HG03135 (cell line): ENCODE measurements around the gene NXF3.
"Not testable (repeated sequence)": the region's sequence is repeated elsewhere in the genome, so short reads cannot be mapped to it uniquely, and the experiment has no call there.

Source experiments
- ATAC-seq: cut with Tn5 transposase; IDR thresholded peaks from one replicate; pipeline ENCODE4 v1.9.1; 2021; ENCODE audit warnings: mild to moderate bottlenecking, moderate library complexity; ENCODE audit not compliant: unreplicated experiment

NXF3 gene

GRCh38 chrX:103092942-103093341 is at the start of gene NXF3:
Gene NXF3 (minus strand): TSS chrX:103093143. CDS start chrX:103093023, 120 bp downstream.
- no peak for ATAC-seq

- ATAC-seq = not testable (repeated sequence)
These were observed 43.6 kb upstream of the NXF3 start for GRCh38 chrX:103136528-103136927.

DNA sequence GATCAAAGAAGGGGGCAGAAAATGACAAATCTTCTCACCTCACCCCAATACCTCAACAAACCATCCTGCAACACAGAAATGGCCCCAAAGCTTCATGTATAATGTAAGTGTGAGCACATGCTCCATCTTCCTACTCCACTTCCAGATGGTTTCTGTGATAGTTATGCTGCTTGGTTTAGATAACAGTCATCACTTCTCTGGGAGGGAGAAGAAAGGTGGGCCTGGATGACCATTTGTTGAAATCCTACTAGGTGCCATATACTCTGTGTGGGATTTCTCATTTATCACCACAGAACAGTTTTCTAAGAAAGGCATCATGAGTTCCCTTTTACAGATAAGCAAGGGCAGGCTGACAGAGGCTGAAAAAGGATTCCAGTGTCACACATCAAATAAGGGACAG is 31.3 kb upstream of the NXF3 start:
- no peak for ATAC-seq

DNA sequence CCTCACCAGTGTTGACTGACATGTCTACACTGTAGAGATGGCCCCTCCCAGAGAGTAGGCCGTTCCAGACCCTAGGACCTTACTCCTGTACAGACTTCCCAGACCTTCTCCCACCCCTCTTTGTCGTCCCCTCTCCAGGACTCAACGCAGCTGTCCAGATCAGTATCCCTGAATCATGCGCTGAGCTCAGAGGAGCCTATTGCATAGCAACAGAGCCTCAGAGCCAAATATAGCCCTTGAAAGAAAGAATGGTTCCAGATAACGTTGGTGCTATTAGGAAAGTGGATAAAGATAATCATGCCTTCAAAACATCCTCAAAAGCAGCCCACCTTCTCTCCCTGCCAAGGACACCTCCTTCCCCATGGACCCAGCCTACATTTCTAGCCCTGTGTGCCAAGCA is 27.8 kb upstream of the NXF3 start:
- no peak for ATAC-seq

DNA sequence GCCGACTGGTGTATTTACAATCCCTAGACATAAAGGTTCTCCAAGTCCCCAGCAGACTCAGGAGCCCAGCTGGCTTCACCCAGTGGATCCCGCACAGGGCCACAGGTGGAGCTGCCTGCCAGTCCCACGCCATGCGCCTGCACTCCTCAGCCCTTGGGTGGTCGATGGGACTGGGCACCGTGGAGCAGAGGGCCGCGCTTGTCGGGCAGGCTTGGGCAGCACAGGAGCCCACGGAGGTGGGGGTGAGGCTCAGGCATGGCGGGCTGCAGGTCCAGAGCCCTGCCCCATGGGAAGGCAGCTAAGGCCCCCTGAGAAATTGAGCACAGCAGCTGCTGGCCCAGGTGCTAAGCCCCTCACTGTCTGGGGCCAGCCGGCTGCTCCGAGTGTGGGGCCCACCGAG is 24.0 kb upstream of the NXF3 start:
- ATAC-seq = not testable (repeated sequence)

- not testable (repeated sequence) for ATAC-seq
These were observed 16.6 kb upstream of the NXF3 start for GRCh38 chrX:103109497-103109896.

DNA sequence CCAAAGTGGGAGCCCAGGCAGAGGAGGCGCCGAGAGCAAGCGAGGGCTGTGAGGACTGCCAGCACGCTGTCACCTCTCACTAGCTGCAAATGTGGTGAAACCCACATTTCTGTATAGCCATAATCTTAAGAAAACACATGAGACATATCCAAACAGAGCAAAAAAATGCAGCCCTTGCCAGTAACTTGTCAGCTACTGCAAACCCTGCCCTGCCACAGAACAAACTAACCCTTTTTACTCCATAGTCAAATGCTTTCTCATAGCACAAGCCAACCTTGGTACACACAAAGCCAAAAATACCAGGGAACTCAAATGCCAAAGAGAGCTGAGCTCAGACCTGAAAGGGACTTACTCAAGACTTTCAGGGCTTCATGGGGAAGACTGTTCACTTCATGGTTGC is 14.9 kb upstream of the NXF3 start:
- ATAC-seq = no peak

GRCh38 chrX:103107227-103107737 is 14.3 kb upstream of the NXF3 start:
- ATAC-seq = not testable (repeated sequence)

- ATAC-seq = not testable (repeated sequence)
These were observed 11.4 kb upstream of the NXF3 start for GRCh38 chrX:103104370-103104769.

GRCh38 chrX:103103866-103104265 is 10.9 kb upstream of the NXF3 start:
- not testable (repeated sequence) for ATAC-seq

- ATAC-seq = no peak
These were observed 8.5 kb upstream of the NXF3 start for GRCh38 chrX:103101299-103102042.

DNA sequence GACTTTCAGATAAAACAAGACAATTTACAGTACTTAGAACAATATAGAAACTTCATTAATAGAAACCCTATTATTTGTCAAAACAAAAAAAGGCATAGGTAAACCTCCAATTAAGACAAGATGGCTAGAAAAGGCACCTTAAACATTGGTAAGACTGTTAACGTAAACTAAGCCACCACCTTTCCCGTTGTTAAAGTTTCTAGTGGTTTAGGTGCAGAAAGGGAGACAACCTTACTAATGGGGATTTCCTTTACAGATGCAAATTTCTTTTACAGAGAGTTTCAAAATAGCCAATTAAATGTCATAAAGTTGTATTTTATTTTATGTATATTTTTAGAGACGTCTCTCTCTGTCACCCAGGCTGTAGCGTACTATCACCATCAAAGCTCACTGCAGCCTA is 7.5 kb upstream of the NXF3 start:
- ATAC-seq = no peak

DNA sequence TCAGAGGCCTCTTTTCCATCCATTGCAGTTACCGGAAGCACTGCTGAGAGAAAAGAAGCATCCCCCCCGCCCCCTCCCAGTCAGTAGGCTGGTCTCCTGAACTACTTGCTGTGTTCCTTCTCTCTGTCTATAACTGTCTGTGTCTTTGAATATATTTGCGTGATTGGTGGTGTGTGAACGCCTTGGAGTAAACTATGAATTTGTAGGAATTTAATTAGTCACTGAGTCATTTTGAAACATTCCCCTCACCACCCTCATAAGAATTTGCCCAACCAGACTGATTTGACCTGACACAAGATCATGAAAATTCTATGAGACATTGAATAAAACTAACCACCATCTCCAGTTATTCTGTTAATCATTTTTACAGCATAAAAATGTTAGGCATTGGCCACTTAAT is 6.7 kb upstream of the NXF3 start:
- ATAC-seq = no peak

GRCh38 chrX:103098488-103098887 is 5.5 kb upstream of the NXF3 start:
- no peak for ATAC-seq

DNA sequence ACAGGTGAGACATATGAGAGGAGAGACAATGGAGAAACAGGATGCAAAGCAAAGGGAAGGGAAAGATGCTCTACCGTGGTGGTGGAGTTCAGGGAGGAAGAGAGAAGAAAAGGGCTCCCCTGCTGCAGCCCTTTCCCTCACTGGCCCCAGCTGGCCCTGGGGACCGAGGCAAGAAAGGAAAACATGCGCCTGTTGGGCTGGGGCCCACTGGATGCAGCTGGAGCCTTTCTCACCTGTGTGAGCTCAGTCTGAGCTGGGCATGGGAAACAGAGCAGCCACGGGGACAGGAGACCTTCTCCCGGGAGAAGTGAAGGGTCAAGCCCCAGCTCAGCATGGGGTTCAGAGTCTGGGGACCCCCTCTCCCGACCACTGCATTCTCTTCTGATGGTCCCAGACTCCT is 11.9 kb downstream of the NXF3 start:
- ATAC-seq = no peak

DNA sequence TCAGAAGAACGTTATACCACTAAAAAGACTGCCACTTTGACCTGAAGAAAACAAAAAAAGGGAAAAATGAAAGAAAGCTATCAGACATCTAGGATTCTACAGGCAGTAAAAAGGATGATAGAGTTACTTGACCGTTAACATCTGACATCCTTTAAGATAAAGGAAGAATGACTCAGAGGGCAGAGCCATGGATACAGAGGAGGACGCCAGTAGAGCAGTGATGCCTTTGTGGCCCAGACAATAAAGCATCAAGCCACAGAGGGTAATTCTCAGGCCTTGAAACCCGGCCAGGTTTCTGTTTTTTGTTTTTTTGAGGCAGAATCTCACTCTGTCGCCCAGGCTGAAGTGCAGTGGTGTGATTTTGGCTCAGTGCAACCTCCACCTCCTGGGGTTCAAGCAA is 19.5 kb downstream of the NXF3 start:
- no peak for ATAC-seq

DNA sequence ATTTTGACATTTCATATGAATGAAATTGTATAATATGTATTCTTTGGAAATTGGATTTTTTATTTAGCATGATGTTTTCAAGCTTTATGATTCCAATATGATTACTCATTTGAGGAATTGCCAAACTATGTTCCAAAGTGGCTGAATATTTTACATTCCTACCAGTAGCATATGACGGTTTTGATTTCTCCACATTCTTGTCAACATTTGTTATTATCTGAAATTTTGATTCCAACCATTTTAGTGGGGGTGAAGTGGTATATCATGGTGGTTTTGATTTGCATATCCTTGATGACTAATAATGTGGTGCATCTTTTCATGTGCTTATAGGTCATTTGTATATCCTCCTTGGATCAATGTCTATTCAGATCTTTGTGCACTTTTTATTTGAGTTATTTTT is 26.3 kb downstream of the NXF3 start:
- no peak for ATAC-seq

- no peak for ATAC-seq
These were observed 29.0 kb downstream of the NXF3 start, which contains the start of gene BEX1 for GRCh38 chrX:103063918-103064434. Gene BEX1 (minus strand): TSS chrX:103064171. CDS start chrX:103063274, 897 bp downstream.

DNA sequence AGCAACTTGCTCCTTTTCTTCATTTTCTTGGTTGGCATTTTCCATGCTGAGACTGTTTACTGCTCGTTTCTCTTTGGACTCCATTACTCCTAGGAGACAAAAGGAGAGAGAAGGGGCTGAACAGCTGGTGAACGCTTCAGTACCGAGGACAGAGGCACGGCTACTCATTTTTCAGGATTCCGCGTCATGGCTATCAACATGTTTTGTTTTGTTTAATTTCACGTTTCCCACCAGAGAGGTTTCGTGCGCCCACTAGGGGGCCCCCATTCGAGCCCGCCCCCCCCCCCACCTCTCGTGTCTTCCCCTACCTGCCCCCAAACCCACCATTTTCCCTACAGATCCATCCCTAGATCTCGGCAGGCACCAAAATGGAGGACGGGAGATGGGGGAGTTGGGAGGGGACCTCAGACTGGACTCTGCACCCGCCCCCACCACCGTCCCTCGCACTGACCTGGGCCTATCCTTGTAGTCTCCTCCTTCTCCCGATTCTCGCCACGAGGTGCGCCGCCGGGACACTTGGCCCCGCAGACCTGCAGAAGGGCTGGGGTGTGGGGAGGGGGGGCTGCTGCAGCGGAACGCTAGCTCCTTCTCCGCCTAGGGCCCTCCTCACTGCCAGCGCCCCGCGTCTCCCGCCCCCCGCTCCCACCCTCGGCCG is 29.6 kb downstream of the NXF3 start:
- ATAC-seq = no peak

DNA sequence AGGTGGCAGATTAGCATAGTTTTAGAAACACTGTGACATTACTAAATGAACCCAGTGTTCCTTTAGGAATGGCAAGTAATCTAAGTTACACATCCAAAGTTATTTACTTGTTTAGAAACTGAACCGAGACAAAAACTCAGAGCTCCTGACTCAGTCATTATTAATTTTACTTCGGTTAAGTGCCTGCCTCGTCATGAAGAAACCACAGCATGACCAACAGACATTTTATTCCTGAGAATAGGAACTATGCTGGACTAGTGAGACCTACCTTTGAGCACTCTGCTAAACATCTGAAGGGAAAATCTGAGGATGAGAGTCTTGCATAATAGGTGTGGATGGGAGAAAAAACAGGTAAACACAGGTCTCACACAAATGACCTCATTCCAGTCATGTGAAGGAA is 31.5 kb downstream of the NXF3 start:
- ATAC-seq = no peak

GRCh38 chrX:103056902-103057301 is 36.0 kb downstream of the NXF3 start:
- ATAC-seq = no peak

DNA sequence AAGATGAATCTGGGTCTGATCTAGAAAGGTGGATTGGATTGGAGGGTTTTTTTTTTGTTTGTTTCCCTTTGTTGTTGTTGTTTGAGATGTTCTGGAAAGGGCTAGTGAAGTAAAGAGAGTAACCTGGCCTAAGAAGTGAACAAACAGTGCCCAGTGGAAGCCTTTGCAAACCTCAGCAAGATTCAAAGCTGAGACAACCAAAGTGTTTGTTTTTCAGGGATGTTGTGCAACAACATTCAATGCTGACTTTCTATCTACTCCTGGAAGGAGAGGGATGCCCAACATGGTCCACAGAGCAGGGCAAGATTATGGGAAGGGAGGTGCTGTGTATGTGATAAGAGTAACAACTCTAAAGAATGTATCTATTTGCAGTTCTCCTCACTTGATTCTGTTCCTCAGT is 40.3 kb downstream of the NXF3 start:
- no peak for ATAC-seq
